Activated CD4-positive, alpha-beta T cell treated with anti-CD3 and anti-CD28 coated beads, Interleukin-2, Interleukin-6, amounts not matched to agents 100 ng/mL and 50 ng/mL, durations not matched to agents 16 hours and 8 hours (primary cell): Measurements from ENCODE around the gene AP5Z1.
A peak's percentile ranks its signal among the peaks of the same experiment; 100 is the strongest.

Experiments used
- DNase-seq: peaks from one replicate; pipeline ENCODE4 v3.0.0-alpha.2; 2020

AP5Z1 gene, protein sequence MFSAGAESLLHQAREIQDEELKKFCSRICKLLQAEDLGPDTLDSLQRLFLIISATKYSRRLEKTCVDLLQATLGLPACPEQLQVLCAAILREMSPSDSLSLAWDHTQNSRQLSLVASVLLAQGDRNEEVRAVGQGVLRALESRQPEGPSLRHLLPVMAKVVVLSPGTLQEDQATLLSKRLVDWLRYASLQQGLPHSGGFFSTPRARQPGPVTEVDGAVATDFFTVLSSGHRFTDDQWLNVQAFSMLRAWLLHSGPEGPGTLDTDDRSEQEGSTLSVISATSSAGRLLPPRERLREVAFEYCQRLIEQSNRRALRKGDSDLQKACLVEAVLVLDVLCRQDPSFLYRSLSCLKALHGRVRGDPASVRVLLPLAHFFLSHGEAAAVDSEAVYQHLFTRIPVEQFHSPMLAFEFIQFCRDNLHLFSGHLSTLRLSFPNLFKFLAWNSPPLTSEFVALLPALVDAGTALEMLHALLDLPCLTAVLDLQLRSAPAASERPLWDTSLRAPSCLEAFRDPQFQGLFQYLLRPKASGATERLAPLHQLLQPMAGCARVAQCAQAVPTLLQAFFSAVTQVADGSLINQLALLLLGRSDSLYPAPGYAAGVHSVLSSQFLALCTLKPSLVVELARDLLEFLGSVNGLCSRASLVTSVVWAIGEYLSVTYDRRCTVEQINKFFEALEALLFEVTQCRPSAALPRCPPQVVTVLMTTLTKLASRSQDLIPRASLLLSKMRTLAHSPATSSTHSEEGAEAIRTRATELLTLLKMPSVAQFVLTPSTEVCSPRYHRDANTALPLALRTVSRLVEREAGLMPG

DNA sequence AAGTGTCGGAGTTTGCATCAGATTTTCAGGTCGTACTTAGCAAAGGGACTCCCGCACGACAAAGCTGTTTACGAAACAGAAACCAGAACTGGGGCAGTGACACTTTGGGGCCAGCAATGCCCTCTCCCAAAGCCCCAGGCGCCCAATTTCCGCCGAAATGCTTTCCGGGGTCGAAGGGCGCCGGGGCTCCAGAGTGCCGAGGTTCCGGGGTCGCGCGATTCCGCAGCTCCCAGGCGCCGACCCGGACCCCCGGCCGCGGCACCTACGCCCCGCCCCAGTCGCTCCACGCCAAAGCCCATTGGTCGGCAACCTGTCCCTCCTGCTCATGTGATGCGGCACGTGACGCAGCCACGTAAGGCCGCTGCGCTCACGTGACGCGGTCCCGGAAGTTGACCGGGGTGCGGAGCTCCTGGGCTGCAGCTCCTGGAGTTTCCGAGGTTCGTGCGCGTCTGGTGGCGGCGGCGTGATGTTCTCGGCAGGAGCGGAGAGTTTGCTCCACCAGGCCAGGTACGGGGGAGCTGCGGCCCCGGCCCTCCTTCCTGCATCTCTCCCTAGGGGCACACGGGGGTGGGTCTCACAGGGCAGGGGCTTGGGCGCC, at the start of gene AP5Z1:
Gene AP5Z1 (plus strand): TSS at position 374 of the 598 bp plus-strand sequence. CDS start 93 bp downstream, at position 467.
- peak; percentile 97 for DNase-seq

DNA sequence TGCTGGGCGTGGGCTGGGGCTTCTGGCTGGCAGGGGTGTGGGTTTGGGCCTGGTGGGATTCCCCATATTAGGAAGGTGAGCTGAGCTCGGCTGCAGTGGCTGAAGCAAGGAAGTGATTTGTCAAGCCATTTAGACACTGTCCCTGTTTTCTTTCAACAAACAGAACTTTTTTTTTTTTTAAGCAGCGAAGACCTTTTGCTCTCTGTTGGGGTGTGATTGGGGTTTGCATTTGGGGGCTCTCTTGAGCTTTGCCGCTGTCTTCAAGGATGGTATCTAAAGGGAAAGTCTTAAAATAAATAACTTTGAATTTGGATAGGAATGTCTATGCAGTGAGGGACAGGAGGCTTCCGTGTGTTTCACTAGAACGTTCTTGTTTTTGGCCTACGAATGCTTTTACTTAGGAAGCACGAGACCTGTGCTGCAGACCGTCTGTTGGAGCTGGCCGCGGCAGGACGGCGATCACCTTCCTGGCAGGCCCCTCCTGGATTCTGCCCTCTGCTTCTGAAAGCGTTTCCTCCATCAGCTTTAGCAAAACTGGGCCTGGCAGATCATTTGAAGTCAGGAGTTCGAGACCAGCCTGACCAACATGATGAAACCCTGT, 49.5 kb upstream of the AP5Z1 start:
- DNase-seq, result no peak

DNA sequence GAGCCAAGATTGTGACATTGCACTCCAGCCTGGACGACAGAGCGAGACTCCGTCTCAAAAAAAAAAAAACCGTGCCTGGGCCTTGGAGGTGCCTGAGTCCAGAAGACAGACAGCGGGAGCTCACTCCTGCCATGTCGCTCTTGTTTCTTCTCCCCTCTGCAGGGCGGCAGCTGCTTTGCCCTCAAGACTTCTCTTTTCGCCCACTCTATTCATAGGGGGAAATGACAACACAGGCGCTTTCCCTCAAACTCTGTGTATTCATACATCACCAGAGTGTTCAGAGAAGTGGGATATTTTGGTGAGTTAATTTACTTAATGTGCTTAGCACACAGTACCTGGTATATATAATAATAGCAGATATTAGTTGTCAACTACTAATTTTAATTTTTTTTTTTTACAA, 48.9 kb upstream of the AP5Z1 start:
- DNase-seq, result no peak

DNA sequence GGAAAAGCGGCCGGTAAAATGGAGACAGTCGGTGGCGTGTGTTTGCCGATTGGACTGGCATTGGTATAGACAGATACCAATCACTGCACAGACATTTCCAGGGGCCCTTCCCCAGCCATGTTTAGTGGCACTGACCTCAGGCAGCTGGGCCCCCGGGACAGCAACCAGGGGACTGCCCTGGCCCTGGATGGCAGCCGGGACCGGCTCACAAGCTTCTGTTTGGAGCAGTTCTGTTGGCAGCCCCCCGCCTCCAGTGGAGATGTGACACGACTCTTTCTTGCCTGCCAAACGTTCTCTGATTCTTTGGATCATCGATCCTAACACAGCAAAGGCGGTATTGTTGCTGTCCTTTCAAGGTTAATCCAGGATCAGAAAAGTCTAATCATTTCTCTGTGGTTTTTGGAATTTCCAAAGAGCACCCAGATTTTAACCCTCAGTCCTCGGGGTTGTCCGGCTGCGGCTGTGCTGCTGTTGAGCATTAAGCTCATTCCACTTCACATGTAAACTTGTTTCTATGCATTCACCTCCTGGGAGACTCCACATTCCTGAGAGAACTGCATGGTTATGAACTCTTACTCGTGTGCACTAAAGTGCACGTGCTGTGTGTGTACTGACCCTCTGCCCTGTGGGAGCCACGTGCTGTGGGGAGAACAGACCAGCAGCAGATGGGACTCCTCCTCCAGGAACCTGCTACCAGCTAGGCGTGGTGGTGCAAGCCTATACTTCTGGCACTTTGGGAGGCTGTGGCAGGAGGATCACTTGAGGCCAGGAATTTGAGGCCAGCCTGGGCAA, 47.3 kb upstream of the AP5Z1 start:
- no peak for DNase-seq

DNA sequence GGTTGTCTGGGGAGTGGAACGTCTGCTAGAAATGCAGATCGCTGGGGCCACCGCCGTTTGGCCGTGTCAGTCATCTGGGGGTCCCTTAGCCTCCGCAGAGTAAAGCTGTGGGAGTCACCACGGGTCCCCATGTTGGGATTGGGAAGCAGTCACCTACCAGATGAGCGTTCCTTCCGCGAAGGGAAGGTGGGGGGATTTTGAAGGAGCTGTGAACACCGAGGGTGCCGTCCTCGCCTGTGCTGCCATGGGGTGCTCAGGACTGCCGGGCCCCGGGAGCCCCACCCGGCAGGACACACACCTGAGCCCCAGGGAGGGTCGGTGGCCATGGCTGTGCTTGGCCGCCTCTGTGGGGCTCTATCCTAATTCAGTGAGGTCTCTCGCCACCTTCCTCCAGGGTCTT, 46.2 kb upstream of the AP5Z1 start:
- DNase-seq, result no peak

DNA sequence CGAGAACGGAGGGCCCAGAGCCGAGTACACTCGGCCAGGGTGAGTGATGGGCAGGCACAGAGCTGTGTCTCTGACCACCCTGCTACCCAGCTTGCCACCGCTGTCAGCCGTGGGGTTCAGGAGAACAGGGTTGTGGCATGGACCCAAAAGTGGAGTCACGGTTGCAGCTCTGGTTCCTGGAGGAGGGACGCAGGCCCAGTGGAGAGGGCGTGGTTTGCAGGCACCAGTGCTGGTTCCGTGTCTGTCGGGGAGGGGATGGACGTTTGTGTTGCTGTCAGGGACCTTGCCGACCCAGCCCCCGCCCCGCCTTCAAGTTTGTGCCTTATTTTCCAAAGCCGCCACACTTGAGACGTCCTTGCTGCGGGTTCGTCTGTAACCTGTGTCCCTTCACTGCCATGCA, 45.1 kb upstream of the AP5Z1 start:
- no peak for DNase-seq

DNA sequence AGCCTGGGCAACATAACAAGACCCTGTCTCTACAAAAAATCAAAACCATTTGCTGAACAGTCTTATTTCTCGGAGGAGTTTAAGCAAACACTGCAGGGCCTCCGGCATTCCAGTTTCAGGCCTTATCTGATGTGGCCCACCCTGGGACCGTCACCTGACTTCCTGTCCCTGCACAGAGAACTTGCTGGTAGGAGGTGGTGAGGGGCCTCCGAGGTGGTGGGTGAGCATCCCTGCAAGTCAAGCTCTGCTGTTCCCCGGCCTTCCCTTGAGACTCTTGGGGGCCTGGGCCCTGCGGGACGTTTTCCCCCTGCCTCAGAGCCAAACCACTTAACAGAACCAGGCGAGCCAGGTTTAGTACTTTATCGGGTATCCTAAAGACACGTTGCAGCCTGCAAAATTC, 44.5 kb upstream of the AP5Z1 start:
- DNase-seq, result no peak

DNA sequence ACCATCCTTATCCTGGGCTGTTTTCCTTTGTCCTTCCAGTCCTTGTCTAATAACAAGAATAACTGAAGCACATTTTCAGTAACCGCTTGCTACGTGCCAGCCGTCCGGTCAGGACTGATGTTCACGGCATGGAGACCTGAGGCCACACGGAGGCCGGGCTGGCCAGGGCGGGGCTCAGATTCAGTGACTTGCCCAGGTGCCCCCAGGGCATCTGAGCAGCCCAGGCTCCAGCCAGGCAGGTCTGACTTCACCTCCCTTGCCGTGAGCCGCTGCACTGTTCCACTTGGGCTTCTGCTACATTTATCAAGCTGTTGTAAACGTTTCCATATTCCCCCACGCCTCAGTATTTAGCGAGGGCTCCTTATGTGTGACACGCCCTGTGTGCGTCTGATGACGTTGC, 43.6 kb upstream of the AP5Z1 start:
- DNase-seq, result no peak

DNA sequence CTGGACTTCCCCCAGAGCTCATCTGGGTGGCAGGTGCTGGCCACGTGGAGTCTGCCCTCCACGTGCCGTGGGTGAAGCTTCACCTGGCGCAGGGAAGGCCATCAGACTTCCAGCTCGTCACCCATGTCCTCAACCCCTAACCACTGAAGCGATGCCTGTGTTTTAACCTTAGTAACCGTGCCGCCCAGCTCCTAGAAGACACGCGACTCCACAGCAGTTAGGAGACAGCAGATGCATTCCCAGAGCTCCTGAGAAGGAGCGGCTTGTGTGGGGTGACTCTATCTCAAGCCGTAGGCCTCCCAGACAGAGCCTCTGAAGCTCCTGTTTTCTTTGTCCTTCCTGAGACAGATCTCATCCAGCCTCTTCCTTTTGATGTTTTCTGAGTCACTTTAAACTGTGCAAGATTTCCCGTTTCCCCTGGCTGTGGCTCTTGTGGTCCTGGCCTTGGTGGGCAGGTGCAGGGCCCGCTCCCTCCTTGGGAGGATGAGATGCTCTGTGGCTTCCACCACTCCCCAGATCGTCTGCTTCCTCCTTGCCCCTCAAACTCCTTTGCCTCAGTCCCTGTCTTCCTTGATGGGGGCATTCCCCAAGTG, 41.4 kb upstream of the AP5Z1 start:
- DNase-seq, result no peak

DNA sequence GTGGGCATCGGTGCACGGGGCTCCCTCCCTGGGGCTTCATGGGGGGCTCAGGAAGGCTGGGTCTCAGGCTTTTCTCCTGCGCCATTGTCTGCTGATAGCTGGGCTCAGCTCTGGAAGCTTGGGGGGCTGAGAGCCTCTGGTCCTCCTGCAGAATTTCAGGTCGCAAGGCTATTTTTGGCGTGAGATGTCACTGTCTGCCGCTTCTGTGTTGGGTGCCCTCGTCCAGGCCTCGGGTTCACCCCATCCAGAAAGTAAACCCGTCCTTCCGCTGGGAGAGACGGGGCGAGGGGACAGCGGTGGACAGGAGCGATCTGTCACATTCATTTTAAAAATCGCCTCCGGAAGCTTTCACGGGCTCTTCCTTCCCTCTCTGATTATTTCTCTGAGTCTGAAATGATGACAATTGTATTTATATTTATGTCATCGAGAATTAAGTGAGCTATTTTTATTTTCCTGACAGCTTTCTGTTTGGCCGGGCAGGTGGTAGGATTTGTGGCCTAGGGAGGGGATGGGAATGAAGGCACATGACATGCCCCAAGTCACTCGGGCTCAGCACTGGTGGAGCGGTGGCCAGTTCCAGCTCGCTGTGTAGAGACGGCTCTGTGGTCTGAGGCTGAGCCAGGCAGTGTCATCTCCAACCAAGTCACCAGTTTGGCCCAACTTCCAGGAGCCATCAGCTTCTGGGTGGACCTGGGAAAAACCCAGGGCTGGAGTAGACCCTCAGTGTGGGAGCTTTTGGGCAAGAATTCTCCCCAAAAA, 40.7 kb upstream of the AP5Z1 start:
- DNase-seq, result no peak

DNA sequence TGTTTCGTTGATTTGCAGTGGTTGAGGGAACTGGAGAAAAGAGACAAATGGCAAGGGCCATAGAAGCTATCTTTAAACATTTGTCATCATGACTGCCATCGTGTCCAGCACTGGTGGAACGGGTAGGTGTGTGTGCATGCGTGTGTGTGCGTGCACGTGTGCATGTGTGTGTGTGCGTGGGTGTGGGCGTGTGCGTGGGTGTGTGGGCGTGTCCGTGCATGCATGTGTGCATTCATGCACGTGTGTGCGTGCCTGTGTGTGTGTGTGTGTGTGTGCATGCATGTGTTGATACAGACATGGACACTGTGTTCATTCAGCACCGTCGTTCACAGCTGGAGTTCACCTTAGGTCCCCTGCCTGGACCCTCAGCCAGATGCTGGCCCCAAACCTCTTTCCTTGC, 38.1 kb upstream of the AP5Z1 start:
- no peak for DNase-seq

DNA sequence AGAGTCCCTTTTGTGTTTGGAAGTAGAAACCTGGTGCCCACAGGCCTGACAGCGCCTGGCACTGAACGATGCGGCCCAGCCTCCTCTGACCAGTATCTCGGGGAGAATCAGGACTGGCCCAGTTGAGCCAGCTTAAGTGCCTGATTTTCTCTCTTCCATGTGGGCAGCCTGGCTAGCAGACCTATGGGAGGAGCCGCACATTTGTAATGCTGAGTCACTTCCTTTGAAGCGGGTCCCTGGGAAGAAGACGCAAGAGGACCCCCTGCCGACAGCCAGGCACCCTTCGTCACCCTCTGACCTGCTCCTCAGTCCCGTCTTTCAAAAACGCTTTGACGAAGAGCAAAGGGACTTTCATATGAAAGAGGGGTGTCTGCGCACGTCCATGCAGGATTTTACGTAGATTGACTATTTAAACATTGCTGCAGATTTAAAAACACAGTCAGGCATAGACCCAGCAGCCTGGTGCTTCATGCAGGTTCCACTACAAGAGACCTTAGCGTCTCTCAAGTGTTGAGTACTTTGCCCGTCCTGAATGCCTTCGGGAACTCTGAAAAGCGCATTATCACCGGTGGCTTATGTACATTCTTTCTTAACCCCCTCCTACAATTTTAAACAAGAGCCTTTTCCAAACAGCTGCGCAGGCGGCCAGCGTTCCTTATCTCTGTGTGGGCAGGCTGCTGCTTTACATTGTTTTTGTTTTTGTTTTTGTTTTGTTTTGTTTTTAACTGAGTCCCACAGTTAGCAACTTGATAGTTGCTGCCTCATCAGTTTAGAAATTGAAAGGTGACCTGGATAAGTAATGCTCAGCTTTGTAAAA, 36.5 kb upstream of the AP5Z1 start:
- peak; percentile 44 for DNase-seq

DNA sequence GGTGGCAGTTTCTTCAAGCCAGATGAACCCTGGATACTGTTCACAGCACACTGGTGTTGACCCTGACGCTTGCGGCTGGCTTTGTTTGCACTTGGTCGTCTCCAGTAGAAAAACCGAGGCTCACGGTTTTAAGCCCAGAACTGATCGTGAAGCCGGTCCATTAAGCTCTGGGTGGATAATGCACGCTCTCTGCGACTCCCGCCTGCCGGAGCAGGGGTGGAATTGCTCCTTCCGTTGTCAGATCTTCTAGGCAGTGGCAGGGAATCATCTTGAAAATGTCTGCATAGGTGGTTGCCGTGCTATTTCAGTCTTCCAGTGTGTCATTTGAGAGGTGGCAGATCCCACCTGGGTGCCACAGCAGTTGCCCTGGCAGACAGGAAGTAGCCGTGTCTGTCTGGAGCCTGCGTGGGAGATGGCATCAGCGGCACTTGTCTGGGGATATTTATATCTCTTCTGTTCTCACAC, 35.9 kb upstream of the AP5Z1 start:
- DNase-seq, result peak; percentile 32

DNA sequence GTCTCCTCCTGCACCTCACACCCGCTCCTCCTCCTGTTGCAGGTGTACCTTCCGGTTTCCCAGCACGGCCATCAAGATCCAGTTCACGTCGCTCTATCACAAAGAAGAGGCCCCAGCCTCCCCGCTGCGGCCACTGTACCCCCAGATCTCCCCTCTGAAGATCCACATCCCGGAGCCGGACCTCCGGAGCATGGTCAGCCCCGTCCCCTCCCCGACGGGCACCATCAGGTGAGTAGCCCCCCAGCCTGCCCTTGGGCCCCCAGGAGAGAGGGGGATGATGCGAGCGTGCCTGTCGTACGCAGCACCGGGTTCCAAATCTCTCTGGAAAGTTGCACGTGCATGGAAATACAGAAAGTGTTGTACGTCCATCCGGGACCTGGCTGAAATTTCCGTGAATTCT, 34.6 kb upstream of the AP5Z1 start:
- no peak for DNase-seq

DNA sequence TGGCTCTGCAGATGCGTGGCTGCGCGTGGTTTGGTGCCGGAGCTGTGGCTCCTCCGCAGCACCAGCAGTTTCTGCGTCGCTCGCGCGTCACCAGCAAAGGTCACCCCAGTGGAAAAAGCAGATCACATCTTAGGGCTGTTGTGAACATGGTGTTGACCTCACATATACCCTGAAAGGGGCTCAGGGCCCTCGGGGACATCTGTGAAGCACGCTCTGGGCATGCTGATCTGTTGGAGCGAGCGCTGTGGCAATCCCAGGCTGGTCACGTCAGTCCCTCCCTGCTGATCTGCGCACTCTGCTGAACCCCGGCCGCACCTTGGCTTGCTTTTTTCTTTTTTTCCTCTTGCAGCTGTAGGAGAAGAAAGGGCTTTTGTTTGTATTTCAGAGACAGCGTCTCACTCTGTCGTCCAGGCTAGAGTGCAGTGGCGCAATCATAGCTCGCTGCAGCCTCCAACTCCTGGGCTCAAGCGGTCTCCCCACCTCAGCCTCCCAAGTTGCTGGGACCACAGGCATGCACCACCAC, 33.3 kb upstream of the AP5Z1 start:
- no peak for DNase-seq

DNA sequence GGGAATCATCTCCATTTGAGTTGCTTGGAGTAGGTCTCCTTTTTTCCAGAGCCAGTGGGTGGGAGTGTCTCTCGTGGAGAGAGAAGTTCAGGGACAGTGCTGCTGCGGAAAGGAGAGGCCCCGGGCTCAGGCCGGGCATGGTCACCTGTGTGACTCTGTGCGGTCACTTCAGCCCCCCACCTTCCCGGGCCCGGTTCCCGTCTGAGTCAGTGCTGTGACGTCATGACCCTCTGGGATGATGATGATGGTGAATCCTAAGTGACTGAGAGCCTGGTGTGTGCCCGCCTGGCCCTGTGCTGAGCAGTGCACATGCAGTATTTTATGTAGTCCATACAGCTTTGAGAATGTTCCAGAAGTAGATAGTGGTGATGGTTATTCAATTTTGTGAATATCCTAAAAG, 32.6 kb upstream of the AP5Z1 start:
- no peak for DNase-seq

DNA sequence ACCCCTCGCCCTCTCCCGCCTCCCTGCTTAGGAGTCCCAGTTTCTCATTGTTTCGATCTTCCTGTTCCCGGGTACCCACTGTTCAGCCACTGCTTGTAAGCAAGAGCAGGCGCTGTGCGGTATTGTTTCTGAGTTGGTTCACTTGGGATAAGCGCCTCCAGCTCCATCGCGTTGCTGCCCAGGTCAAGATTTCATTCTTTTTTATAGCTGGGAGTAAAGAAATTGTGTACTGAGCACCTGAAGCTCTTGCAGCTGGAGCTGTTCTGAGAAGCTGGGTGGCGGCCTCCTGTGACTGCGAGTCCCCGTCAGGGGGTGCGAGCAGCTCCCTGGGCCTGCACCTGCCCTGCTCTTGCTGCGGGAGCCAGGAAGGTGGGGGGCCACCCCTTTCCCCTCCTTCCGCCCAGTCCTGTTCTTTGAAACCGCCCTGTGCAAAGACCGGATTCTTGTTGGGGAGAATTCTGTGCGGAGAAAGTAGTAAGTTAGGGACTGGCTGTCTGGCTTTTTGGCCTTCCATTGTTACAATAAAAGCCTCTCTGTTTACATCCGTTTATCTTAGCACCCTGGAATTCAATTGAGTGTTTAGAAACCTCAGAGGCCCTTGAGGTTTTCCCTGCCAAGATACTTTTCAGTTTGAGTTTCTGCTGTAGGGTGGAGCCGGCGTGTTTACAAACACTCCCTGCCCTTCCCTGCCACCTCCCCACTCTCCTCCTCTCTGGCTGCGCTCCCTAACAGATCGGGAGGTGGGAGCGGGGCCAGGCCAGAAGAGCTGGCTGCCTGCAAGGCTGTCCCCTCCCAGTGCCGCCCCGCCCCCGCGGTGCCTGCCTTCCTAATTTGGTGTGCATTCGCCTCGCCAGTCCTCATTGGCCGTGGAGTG, 30.8 kb upstream of the AP5Z1 start:
- DNase-seq, result peak; percentile 78

DNA sequence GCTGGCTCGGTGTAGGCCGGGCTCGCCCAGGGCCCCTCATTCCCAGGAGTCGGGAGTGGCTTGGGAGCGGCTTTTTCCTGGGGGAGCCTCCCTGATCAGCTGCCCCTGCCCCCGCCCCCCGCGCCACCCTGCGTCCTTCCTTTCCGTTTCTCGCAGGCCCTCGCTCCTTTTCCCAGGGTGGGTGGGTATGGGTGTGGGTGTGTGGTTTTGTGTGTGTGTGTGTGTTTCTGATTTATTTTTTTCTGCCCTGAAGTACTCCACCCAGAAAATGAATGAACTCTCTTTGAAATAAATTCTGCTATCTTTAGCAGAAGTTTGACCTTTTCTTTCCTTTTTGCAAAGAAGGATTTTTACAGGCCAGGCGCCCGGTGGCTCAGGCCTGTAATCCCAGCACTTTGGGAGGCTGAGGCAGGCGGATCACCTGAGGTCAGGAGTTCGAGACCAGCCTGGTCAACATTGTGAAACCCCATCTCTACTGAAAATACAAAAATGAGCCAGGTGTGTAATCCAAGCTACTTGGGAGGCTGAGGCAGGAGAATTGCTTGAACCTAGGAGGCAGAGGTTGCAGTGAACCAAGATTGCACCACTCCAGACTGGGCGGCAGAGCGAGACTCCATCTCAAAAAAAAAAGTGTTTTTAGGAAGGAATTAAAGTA, 30.0 kb upstream of the AP5Z1 start:
- DNase-seq, result no peak
